HG03432 (cell line): Measurements from ENCODE around the gene KLHL29.
A peak's percentile ranks its signal among the peaks of the same experiment; 100 is the strongest.

Experiments
- ATAC-seq: cut with Tn5 transposase; IDR thresholded peaks from one replicate; pipeline ENCODE4 v1.9.1; 2021; ENCODE audit warnings: mild to moderate bottlenecking, moderate library complexity; ENCODE audit not compliant: unreplicated experiment

Gene KLHL29

DNA sequence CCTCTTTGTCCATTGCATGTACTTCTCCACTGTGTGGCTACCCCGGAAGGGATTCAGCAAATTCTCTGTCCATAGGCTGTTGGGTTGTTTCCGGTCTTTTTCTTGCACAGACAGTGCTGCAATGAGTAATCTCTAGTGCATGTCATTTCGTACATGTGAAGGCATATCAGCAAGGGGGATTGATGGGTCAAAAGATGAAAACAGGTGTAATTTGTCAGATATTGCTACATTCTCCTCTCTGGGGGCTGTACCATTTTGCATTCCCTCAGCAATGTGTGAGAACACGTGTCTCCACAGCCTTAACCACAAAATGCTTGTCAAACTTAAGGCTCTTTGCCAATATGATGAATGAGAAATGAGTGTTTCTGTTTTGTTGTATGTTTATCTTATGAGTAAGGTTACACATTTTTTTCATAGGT lies 60.5 kb downstream of the KLHL29 start:
- peak; percentile 40 for ATAC-seq

DNA sequence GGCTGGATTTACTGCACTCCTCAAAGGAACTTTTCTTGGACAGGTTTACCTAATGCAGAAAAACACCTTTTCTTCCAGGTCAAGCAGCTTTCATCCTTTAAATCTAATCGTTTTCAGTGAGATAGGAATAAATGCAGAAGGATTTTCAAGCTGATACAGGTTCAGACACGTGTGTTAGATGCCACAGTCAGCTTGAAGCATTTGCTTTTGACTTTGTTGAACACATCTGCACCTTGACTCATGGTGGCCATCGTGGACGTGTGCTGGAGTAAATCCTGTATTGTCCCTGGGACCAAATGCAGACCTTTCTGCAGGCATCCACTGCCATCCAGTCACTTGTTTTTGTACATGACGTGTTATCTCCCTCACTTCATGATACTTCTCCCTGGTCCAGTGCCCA lies 61.9 kb downstream of the KLHL29 start:
- ATAC-seq, result no peak

DNA sequence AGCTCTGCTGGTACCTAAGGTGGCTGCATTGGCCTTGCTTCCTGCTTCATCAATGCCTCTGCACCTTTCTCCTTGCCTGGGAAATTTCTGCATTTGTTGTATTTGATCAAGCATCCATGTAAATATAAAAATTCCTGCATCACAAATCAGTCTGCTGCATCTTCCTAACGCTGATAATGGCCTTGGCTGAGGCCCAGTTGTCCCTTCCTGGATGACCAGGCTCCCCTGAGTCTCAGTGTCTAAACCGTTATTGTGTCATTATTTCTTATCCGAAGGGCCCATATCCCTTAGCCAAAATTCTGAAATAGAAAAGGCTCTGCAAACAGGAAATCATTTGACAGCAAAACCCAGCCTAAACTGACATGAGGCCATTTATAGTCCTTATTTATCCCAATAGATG lies 62.4 kb downstream of the KLHL29 start:
- ATAC-seq, result no peak

DNA sequence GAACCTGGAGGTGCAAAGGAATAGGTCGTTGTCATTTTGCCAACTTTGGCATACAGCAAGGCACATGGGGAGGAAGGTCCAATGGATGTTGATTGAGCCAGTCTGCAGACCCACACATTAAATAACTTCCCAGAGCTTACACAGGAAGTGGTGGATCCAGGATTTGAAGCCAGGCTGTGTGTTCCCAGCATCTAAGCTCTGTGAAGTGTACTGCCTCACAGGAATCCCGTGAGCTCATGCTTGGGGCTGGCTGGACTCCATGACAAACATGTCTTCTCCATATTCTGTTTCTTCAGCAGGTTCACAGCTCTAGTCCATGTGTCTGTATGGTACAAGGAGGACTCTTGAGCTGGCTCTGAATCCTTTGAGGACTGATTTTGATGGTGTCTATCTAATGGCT lies 63.9 kb downstream of the KLHL29 start:
- no peak for ATAC-seq

DNA sequence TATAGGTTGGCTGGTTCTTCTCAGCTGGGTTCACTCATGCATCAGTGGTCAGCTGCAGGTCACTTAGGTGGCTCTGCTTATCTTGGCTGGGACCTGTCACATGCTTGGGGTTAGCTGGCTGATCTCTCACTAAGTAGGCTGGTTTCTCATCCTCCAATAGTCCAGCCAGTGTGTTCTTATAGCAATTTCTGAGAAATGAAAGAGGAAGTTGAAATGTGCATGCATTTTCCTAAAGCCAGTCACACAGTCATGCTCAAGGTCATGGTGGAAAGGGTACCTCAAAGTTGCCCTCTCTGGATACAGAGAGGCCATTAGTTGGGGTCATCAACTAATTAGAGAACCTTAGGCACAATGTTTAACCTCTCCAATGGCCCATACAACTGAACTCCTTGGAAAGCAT lies 64.4 kb downstream of the KLHL29 start:
- peak; percentile 82 for ATAC-seq

DNA sequence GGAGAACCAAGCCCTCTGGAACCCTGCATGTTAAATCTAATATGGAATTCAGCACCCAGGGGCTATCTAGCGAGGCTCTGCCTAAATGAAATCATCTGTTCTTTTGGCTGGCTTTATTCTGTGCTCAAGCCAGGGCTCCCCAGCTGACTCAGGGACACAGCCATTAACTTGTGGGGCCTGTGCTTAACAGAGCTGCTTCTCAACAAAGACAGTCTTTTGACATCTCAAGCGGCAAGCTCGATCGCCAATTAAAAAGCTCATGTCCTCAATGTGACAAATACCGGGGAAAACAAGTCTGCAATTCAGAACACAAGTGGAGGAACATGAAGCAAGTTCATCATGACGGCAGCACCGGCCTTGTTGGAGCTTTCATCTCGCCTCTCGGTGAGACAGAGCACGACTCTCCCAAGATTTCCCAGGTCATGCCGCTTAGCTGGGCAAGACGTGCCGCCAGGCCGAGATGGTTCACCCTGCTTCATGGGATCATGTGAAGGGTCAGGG lies 64.9 kb downstream of the KLHL29 start:
- no peak for ATAC-seq

DNA sequence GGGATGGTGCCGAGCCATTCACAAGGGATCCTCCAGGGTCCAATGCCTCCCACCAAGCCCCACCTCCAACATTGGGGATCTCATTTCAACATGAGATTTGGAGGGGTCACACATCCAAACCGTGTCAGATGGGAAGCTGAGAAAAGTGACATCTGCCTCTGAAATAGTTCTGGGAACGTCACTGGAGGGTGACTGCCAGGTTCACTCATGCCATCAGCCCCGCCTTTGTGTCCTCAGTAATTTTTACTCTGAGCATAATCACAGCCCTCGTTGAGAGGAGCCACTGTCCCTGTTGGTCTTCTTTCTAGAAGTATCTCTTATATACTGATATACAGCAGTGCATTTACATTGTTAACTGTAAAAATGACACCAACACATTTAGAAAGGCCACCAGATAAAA lies 67.4 kb downstream of the KLHL29 start:
- ATAC-seq, result no peak

DNA sequence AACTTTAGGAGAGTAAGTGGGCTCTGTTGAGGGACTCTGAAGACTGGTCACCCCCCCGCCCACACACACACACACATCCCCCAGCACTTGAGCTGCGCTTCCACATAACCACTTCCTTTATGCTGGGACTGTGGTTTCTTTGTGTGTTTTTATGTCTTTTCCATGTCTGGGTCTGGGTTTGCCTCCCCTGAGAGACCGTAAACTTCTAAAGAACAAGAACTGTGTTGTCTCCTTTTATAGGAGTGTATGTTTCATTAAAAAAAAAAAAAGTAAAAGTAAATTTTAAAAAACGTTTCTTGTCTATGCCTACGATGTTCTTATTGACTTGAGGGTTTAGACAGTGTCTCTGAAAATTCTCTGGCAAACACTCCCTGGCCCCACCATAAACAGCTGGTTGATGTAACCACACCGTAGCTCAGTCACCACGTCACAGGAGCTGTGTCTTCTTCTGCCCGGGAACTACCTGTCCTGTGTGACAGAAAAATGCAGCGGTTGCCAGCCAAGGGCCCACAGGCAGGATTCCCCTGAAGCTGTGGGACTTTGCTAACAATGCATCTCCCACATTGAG lies 68.0 kb downstream of the KLHL29 start:
- peak; percentile 51 for ATAC-seq

DNA sequence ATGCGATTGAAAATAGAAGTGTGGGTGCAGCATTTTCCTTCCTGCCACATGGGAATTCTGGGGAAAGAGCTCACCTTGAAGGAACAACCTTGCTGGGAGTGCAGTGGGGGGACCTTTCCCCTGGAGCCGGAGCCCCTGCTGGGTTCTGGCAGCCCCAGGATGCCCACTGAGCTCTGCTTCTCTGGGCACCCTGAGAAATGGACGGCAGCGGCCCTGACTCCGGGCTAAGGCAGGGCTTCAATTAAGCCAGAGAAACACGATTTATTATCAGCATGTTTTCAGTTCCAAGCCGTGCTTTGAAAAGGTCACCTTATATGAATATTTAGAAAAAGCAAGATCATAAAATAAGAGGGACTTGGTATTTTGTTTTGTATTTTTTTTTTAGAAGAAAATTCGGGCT lies 68.5 kb downstream of the KLHL29 start:
- no peak for ATAC-seq

DNA sequence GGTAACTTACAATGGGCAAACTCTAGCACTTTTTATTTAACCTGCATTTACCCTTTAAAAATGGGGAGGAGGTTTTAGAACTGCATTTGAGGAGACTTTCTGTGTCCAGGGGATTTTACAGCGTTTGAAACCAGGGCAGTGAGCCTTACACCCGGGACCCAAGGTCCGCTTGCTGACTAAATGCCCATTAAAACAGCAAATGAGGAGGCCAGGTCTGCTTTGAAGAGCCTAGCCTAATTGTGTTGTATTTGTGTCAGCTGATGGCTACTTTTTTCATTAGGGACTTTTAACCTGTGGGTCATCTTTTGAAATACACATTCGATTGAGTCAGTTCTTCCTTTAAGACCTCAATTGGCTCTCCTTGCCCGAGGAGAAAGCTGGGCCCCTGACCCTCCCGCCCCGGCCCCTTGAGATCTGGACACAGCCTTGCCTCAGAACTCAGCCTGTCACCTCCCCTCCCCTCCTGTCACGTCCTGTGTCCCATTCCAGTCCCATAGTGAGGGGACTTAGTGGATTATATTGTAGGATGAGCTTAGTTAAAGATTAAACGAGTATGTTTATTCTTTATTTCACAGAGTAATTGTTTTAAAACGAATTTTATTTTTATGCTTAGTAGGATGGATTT lies 69.0 kb downstream of the KLHL29 start:
- no peak for ATAC-seq

DNA sequence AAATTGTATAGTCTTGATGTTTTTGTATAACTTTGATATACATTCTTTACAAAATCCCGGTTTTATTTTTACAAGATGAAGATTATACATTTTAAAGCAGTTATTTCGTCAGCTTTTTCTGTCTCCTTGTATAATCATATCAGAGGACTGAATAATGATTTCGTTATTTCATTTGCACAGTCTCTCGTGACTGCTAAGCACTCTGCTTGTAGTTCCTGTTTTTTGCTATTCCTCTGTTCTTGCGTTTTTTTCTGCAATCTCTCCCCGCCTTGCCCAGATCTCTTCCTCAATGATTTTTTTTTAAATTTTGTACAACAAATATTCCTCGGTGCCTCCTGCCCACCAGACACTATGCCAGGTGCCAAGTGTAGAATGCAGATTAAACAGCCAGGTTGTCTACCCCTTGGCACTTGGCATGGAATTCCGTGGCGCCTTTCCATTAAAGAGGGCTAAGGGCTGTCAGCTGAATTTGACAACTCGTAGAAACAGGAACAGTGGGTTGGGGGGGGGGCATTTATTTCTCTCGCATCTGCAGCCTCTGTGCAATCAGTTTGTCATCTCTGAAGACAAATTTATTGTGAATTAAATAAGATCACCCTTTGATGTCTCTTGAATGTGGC lies 69.6 kb downstream of the KLHL29 start:
- no peak for ATAC-seq

DNA sequence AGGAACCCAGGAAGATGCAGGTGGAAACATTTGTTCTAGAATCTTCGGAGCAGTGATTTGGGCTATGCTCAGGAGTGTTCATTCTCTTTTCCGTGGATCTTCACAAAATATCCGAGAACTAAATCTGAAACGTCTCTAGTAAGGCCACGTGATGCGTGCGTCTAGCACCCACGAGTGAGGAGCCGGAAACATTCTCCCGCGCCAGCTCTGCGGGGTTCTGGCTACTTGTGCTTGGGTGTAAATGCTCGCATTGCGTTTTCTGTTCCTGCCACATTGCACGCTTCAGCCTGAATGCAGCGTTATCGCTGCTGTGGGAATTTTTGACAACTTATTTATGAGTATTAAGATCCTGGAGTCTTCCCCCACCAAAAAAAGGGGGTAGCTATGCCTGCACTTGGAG lies 71.4 kb downstream of the KLHL29 start:
- ATAC-seq, result no peak

DNA sequence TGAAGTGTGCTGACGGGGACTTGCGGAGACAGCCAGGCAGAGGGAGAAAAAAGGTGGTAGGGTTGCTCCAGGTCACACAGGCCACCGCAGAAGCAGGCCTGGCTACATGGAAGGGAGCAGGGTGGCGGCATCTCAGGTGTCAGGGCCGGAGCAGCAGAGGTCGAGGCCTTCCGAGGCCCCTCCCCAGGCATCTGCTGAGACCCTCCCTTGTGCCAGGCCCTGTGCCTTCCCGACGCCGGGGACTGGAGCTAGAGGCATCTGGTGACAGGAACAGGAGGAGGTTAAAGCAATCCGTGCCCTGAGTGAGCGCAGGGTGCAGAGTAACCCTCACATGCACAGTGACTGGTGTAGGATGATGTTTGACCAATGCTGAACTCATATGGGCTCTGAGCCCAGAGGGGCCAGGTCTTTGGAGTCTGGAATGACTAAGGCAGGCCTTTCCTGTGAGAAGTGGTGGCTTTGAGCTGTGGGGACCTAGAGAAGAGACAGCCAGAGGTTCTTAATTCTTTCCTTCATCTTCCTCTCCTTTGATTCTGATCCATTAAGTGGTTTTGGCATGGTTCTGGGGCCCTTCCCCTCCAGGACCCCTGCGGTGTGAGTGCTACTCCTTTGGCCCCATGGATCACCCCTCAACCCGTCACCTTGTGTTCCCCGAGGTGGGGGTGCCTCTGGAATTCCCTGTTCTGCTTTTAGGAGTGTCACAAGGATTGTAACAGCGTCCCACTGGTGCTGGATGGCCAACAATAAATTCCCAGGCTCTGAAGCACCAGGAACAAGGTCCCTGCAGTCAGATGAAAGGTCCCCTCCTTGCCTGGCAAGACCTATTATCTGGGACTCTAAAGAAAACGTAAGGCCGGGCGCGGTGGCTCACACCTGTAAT lies 72.1 kb downstream of the KLHL29 start:
- no peak for ATAC-seq

DNA sequence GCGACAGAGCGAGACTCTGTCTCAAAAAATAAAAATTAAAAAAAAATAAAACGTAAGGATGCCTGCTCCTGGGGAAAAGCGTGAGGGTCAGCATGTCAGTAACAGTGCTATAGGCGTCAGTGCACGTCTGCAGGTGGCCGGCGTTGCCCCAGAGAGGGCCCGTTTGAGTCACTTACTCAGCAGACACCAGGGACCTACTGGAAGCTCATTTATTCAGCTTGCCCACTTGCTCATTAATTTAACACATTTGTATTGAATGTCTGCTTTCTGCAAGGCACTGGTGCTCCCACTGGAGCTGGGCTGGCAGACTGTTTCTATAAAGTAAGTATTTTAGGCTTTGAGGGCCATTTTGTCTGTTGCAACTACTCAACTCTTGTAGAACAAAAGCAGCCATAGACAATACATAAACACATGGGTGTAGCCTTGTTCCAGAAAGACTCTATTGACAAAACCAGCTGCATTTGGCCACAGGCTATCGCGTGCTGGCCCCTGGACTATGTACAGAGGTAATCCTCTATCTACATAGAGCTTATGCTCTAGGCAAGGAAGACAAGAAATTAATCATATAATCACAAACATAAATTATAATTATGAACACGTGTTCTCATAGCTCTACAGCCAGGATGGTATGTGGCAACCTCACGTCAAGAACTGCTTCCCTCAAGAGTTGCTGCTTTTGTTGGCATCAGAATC lies 73.2 kb downstream of the KLHL29 start:
- ATAC-seq, result no peak

DNA sequence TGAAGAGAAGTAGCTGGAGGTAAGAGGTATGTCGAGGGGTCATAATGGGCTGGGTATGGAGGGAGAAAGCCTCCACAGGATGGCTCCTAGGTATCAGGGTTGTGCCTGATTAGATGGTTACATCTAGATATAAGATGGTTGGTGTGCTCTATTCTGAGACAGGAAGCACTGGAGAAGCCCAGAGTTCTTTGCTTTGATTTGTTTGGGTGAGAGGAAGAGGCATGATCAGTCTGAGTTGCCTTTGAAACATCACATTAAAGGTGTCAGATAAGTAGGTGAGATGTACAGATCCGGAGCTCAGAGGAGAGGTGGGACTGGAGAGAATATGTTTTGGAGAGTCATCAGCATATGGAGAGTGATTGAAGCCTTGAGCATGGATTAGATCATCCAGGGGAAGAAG lies 74.1 kb downstream of the KLHL29 start:
- ATAC-seq, result no peak

DNA sequence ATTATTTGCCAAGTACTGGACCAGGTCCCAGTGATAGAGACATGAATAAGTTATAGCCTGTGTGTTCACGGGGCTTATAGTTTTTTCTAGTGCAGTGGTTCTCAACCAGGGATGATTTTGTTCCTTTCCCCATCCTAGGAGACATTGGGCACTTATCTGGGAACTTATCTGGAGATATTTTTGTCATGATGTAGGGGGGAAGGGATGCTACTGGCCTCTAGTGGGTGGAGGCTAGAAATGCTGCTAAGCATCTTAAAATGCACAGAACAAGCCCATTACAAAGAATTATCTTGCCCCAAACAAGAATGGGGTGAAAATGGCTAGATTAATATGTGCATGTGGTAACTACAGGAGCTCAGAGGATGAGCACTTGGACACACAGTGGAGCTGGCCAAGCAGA lies 75.2 kb downstream of the KLHL29 start:
- ATAC-seq, result peak; percentile 73

DNA sequence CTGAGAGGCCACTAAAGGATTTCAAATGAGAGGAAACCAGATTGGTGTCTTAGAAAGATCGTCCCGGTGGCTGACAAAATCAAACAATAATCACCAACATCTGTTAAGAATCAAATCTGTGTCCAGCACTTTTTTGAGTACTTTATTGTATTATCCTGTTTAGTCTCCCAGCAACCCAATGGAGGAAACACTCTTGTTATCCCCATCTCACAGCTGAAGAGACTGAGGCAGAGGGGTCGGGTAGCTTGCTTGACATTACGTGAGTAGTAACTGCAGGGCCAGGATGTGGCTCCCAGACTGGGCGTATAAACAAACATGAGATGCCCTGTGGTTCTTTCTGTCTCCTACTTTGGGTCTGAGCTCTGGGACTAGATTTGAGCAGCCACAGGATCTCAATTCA lies 76.0 kb downstream of the KLHL29 start:
- no peak for ATAC-seq

DNA sequence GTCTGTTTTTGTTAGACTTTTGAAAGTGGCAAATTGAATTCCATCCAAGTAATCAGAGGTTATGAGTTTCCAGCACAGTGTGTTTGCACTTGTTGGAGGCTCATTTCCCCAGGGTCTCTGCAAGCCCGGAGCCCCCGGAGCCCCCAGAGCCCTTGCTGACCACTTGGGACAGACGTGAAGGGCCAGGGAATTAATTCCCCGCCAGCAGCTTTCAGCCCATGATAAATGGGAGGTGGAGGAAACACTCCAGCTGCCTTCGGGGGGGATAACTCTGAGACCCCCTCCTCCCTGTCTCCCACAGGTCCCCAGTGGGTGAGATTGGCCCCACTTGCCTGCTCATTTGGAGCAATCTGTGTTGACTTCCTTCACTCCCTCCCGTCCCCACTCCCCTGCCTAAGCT lies 79.2 kb downstream of the KLHL29 start:
- no peak for ATAC-seq

DNA sequence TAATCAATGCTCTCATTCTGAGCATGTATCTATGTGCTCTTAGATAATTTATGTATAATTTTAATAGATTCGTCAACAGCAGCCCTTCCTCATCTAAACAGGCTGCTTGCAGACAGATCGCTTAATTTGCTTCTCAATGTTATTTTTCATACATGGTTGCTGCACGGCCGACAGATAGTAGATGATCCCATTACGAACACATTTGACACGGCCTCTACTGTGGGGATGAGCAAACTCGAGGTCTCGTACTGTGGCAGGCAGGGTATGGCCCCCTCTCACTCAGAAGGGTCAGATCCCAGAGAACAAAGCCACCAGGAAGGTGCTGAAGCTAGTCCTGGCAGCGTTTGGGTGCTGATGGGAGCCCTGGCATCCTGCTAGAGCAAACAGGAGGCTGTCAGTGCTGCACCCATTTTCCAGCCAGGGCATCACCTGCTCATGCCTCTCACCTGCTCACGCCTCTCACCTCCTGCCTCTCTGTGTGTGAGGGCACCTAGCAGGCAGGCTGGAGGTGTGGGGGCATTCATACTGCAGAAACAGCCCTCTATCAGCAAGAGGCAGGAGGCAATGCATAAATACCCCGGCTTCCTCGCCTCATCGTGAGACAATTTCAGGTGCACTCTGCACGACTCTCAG lies 80.0 kb downstream of the KLHL29 start:
- ATAC-seq, result no peak

DNA sequence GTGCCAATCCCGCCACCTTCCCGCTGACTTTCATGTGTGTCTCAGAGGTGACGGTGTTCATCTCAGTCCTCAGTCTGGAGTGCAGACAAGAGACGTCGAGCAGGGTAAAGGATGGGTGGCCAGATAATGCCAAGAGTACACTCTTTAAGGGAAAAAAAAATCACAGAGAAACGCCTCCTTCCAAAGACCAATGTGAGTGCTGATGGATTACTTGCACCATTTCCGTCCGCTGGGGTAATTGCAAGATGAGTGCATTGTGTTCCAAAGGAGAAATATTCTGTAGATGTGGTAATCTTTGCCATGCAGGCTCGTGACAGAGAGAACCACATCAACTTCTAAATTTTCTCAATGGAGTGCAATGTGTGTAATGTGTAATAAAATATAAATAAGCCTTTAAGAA lies 81.0 kb downstream of the KLHL29 start:
- ATAC-seq, result no peak

DNA sequence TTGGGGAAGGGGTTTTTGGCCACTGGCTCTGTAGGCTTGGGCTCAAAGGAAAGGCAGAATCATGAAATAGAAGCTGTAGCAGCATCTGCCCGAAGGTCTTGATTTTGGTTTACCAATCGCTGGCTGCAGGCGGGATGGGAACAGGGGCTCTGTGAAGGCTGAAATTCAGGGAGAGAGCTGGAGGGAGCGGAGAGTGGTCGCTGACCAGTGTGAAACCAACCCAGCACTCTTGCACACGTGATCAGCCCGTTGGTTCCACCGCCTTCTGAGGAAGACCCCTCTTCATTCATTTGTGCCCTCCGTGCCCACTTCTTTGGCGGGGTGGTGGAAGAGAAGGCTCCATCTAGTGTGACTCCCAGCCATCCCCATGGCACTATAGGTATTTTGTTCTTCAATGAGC lies 82.6 kb downstream of the KLHL29 start:
- no peak for ATAC-seq
